Measurements from ENCODE around the gene MINDY2. TPM values are rescaled to one million over a fixed set of nuclear protein-coding genes. Genes with fewer than 3 reads are reported as not detected.
A peak's percentile ranks its signal among the peaks of the same experiment; 100 is the strongest.

Gene MINDY2
- total and polyA plus RNA-seq, 9 of the 15 experiments (the other 6 are each of a cell fraction or from before 2014, with no cell fraction given), result 2.4 to 15.3 (median 7.2) TPM

- peak; percentile 21; the same call in 2 of the 3 replicates for ATAC-seq
- no peak overlapping the region for H3K4me2 ChIP-seq (ENCODE audit: insufficient read depth, low read length)
- H3K9me3 ChIP-seq (replicated peaks; ENCODE audit: control insufficient read depth, insufficient read depth, low read depth, low read length), result no peaks in the 10 kb centered on the region
- WGBS (ENCODE audit: insufficient coverage, low coverage, missing lambda C conversion rate), result 61% methylated on average over 7 of the region's 7 CpGs
- DNase-seq (ENCODE audit: extremely low read depth in 1 of 4, low spot score in 3 of 4), result no peak
- FAIRE-seq, result no peak
- in situ Hi-C loops (cut with MboI), result no loop called here
- ChIA-PET CTCF (ENCODE audit: low intra/inter-chr PET ratio) (no interaction called here), POLR2A (interaction anchor here (0.9 to 1.6 kb wide), 2 partner anchors 10 to 11 kb away, joined by 3 to 4 read pairs; no protein-coding TSS in a partner anchor)
- H3K4me1 ChIP-seq (replicated peaks in 1 of 2; ENCODE audit: control insufficient read depth in 2 of 2, insufficient read depth in 2 of 2, low read length in 2 of 2), result no peaks in the 10 kb centered on the region; a peak in 1 of 5 replicates
- peaks cover 39% of the 10 kb centered on the region for H3K36me3 ChIP-seq (ENCODE audit: control insufficient read depth, insufficient read depth, low read length)
- intact Hi-C loops (cut with micrococcal nuclease), result no loop called here
- no peaks in the 10 kb centered on the region for H3K27me3 ChIP-seq (ENCODE audit: control insufficient read depth in 2 of 2, insufficient read depth in 2 of 2, low read length in 2 of 2)
- no peaks in the 10 kb centered on the region; the same call in 1 of the 2 replicates for H4K20me1 ChIP-seq (replicated peaks; ENCODE audit: control insufficient read depth, insufficient read depth, low read length)
- no peak overlapping the region for H3K4me3 ChIP-seq
- H3K79me2 ChIP-seq (ENCODE audit: control insufficient read depth, insufficient read depth, low read length), result no peaks in the 10 kb centered on the region
- no peak for TF ChIP-seq SP1 (CRISPR knock-in tag; IDR thresholded peaks at IDR 0.05)
- peak; percentile 58; the same call in 1 of the 2 replicates for TF ChIP-seq C11orf30 (IDR thresholded peaks at IDR 0.05; ENCODE audit: low read depth)
- peak; percentile 52; the same call in 1 of the 2 replicates for TF ChIP-seq SUPT5H (IDR thresholded peaks at IDR 0.05)
- TF ChIP-seq KAT7 (CRISPR knock-in tag; IDR thresholded peaks at IDR 0.05; ENCODE audit: borderline replicate concordance), result no peak
- peak; percentile 65; the same call in 1 of the 2 replicates for TF ChIP-seq ZNF316 (IDR thresholded peaks at IDR 0.05)
- 0 out of 2 replicates have a peak, but pooled peaks have one; percentile 18 for TF ChIP-seq MAFG (tag; conservative IDR thresholded peaks at IDR 0.05)
- no peak for TF ChIP-seq SLC30A9 (CRISPR knock-in tag; IDR thresholded peaks at IDR 0.05)
- TF ChIP-seq, protein P1, sequence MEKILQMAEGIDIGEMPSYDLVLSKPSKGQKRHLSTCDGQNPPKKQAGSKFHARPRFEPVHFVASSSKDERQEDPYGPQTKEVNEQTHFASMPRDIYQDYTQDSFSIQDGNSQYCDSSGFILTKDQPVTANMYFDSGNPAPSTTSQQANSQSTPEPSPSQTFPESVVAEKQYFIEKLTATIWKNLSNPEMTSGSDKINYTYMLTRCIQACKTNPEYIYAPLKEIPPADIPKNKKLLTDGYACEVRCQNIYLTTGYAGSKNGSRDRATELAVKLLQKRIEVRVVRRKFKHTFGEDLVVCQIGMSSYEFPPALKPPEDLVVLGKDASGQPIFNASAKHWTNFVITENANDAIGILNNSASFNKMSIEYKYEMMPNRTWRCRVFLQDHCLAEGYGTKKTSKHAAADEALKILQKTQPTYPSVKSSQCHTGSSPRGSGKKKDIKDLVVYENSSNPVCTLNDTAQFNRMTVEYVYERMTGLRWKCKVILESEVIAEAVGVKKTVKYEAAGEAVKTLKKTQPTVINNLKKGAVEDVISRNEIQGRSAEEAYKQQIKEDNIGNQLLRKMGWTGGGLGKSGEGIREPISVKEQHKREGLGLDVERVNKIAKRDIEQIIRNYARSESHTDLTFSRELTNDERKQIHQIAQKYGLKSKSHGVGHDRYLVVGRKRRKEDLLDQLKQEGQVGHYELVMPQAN (IDR thresholded peaks at IDR 0.05; ENCODE audit: borderline replicate concordance), result no peak
- no peak for TF ChIP-seq CAMTA2 (CRISPR knock-in tag; conservative IDR thresholded peaks at IDR 0.05)
- TF ChIP-seq MAFF (IDR thresholded peaks at IDR 0.05; ENCODE audit: low read length), result peak; percentile 22; the same call in 1 of the 2 replicates
- no peak for TF ChIP-seq POLR2G (IDR thresholded peaks at IDR 0.05; ENCODE audit: low read depth, low read length)
- H3K9ac ChIP-seq (ENCODE audit: insufficient read depth in 1 of 2, low read depth in 2 of 2, low read length in 2 of 2), result no peak overlapping the region
- H3K9me1 ChIP-seq (ENCODE audit: control insufficient read depth, insufficient read depth, low read length), result no peaks in the 10 kb centered on the region
- no peak overlapping the region for H2AFZ ChIP-seq (ENCODE audit: low read depth, low read length)
- no peak overlapping the region for H3K27ac ChIP-seq (ENCODE audit: extremely low read depth, low read depth, low read length)
- BruUV-seq (replicated peaks), result no TSS peak
Observed at GRCh38 chr15:58876306-58877106, 105.4 kb downstream of the MINDY2 start.

Measured in K562 (cell line).